ENCODE measurements around the gene SUOX.
"Not testable (repeated sequence)": the region's sequence is repeated elsewhere in the genome, so short reads cannot be mapped to it uniquely, and the experiment has no call there.

SUOX gene

GRCh38 chr12:55996201-55996714, 818 bp upstream of the SUOX start:
- DNase-seq (ENCODE audit: low read depth) = peak; percentile 70
- TF ChIP-seq CTCF (IDR thresholded peaks at IDR 0.05; ENCODE audit: insufficient read depth, low read depth, low read length, missing control alignments) = peak; percentile 88
- H3K4me3 ChIP-seq (ENCODE audit: low read length) = peak overlapping the region; percentile 81

GRCh38 chr12:55997535-55997859, 421 bp downstream of the SUOX start:
- no peak for TF ChIP-seq CTCF (IDR thresholded peaks at IDR 0.05; ENCODE audit: insufficient read depth, low read depth, low read length, missing control alignments)
- H3K4me3 ChIP-seq (ENCODE audit: low read length) = peak overlapping the region; percentile 81
- peak; percentile 17 for DNase-seq (ENCODE audit: low read depth)

- not testable (repeated sequence) for DNase-seq (ENCODE audit: low read depth)
Observed at GRCh38 chr12:55999522-55999921, 2.4 kb downstream of the SUOX start.

GRCh38 chr12:55999999-56000540, 3.0 kb downstream of the SUOX start:
- H3K4me3 ChIP-seq (ENCODE audit: low read length); DNase-seq (ENCODE audit: low read depth): not testable (repeated sequence)

More at GRCh38 chr12:55999522-55999921, 2.4 kb downstream of the SUOX start:
- H3K4me3 ChIP-seq (ENCODE audit: low read length) = not testable (repeated sequence)

GRCh38 chr12:56001487-56002100, 4.5 kb downstream of the SUOX start:
- TF ChIP-seq CTCF (IDR thresholded peaks at IDR 0.05; ENCODE audit: insufficient read depth, low read depth, low read length, missing control alignments) = no peak
- no peak overlapping the region for H3K4me3 ChIP-seq (ENCODE audit: low read length)
- no peak for DNase-seq (ENCODE audit: low read depth)

GRCh38 chr12:56003376-56003775, 6.3 kb downstream of the SUOX start:
- DNase-seq (ENCODE audit: low read depth); H3K4me3 ChIP-seq (ENCODE audit: low read length): not testable (repeated sequence)

GRCh38 chr12:56004211-56004610, 7.1 kb downstream of the SUOX start:
- TF ChIP-seq CTCF (IDR thresholded peaks at IDR 0.05; ENCODE audit: insufficient read depth, low read depth, low read length, missing control alignments) = no peak
- no peak overlapping the region for H3K4me3 ChIP-seq (ENCODE audit: low read length)
- DNase-seq (ENCODE audit: low read depth) = no peak

- peak; percentile 36 for DNase-seq (ENCODE audit: low read depth)
- TF ChIP-seq CTCF (IDR thresholded peaks at IDR 0.05; ENCODE audit: insufficient read depth, low read depth, low read length, missing control alignments) = no peak
- H3K4me3 ChIP-seq (ENCODE audit: low read length) = peak overlapping the region; percentile 74
Observed at GRCh38 chr12:56007564-56008559, 10.8 kb downstream of the SUOX start.

Measured in epithelial cell of esophagus (primary cell).